Dendritic cell treated with granulocyte-macrophage colony-stimulating factor and Interleukin-4, amounts not matched to agents 40 ng/mL and 50 ng/mL, for 4 days (primary cell): ENCODE data around the gene RHBDF2.

Experiments used
- H3K27ac Mint-ChIP-seq: one replicate; pipeline ENCODE4 v1.8.0; 2022; ENCODE audit warnings: mild to moderate bottlenecking, mixed read lengths
- H3K27me3 Mint-ChIP-seq: one replicate; pipeline ENCODE4 v1.8.0; 2022; ENCODE audit warnings: mild to moderate bottlenecking, mixed read lengths
- H3K36me3 Mint-ChIP-seq: one replicate; pipeline ENCODE4 v1.8.0; 2022; ENCODE audit warnings: low read depth, mixed read lengths
- H3K4me1 Mint-ChIP-seq: one replicate; pipeline ENCODE4 v1.8.0; 2022; ENCODE audit warnings: low read depth, mixed read lengths
- H3K4me3 Mint-ChIP-seq: one replicate; pipeline ENCODE4 v1.8.0; 2022; ENCODE audit warnings: mild to moderate bottlenecking, moderate library complexity, mixed read lengths
- H3K9me3 Mint-ChIP-seq: one replicate; pipeline ENCODE4 v1.8.0; 2022; ENCODE audit warnings: mixed read lengths
- intact Hi-C: fragments of 100-400 bp; cut with micrococcal nuclease; formaldehyde crosslinking; loops from one replicate; pipeline ENCODE4 v1.15.0; 2022

RHBDF2 gene

DNA sequence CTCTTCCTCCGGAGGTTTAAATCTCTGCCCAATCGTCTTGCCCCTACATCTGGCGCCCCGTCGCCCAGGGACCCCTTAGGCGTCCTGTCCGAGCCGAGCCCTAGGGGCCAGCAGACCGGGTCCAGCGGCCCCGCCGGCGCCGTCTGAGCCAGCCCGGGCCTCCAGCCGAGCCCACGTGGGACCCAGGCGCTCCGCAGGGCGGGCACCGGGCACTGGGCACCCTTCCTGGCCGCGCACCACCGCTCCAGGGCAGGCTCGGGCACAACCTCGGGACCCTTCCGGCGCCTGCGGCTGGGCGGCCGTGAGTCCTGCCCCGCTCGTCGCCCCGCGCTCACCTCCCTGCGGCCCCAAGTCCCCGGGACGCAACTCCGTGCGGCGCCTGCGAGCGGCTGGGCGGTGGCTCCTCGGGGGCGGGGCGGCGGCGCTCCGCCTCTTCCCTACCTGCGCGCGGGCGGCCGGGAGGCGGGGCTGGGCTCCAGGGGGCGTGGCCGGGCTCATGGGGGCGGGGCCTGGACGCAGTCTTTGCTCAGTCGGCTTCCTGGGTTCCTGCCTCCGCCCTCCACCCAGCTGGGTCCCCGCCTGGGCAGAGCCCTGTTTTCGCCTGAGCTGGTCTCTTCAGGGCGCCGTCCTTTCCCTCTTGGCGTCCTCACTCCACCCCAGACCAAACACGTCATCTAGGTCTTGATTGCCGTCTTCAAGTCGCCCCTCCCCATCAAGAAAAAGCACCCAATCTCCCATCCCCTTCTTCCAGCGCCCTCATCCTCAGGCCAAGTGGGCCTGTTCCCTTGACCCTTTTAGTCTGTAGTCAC lies at the start of gene RHBDF2:
Gene RHBDF2 (minus strand): TSS at position 406 of the 809 bp plus-strand sequence. CDS start 19,899 bp downstream, outside the sequence.
- H3K4me3 Mint-ChIP-seq = peak within 1 kb of the TSS; percentile 87
- peaks cover 77% of the 10 kb centered on the region for H3K4me1 Mint-ChIP-seq
- intact Hi-C loops = loop anchor here (1.0 kb wide), 1 partner anchor 9 kb away; no protein-coding TSS in a partner anchor
- H3K27ac Mint-ChIP-seq = peak within 1 kb of the TSS; percentile 88
- H3K36me3 Mint-ChIP-seq = peaks cover 30% of the 10 kb centered on the region
- H3K9me3 Mint-ChIP-seq = no peaks in the 10 kb centered on the region
- H3K27me3 Mint-ChIP-seq = no peaks in the 10 kb centered on the region

DNA sequence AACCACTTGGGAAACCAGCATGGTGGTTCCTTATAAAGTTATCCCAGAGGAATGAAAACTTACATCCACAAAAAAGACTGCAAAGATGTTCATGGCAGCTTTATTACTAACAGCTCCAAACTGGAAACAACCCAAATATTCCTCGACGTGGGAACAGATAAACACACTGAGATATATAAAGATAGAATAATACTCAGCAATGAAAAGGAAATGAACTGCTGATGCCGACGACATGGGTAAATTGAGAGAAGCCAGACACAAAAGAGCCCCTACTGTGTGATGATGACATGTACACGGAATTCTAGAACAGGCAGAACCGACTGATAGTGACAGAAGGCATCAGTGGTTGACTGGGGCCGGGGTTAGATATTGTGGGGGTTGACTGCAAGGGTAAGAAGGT lies 48.3 kb upstream of the RHBDF2 start:
- Mint-ChIP-seq H3K27me3 (peaks cover 17% of the 10 kb centered on the region), H3K36me3 (no peaks in the 10 kb centered on the region), H3K27ac (no peak overlapping the region), H3K9me3 (no peaks in the 10 kb centered on the region), H3K4me3 (no peak overlapping the region), H3K4me1 (peaks cover 12% of the 10 kb centered on the region)
- intact Hi-C loops = no loop called here

DNA sequence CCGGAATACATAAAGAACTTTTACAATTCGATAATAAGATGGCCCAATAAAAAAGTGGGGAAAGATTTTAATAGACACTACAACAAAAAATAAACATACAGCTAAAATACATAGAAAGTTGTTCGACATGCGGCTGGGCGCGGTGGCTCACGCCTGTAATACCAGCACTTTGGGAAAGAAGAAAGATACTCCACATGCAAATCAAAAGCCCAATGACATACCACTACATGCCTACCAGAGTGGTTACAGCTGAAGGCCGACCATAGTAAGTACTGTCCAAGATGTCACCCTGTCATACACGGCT lies 47.9 kb upstream of the RHBDF2 start:
- peaks cover 21% of the 10 kb centered on the region for H3K27me3 Mint-ChIP-seq
- intact Hi-C loops = no loop called here
- no peaks in the 10 kb centered on the region for H3K9me3 Mint-ChIP-seq
- no peaks in the 10 kb centered on the region for H3K36me3 Mint-ChIP-seq
- H3K4me1 Mint-ChIP-seq = peaks cover 15% of the 10 kb centered on the region
- H3K27ac Mint-ChIP-seq = no peak overlapping the region
- H3K4me3 Mint-ChIP-seq = no peak overlapping the region

DNA sequence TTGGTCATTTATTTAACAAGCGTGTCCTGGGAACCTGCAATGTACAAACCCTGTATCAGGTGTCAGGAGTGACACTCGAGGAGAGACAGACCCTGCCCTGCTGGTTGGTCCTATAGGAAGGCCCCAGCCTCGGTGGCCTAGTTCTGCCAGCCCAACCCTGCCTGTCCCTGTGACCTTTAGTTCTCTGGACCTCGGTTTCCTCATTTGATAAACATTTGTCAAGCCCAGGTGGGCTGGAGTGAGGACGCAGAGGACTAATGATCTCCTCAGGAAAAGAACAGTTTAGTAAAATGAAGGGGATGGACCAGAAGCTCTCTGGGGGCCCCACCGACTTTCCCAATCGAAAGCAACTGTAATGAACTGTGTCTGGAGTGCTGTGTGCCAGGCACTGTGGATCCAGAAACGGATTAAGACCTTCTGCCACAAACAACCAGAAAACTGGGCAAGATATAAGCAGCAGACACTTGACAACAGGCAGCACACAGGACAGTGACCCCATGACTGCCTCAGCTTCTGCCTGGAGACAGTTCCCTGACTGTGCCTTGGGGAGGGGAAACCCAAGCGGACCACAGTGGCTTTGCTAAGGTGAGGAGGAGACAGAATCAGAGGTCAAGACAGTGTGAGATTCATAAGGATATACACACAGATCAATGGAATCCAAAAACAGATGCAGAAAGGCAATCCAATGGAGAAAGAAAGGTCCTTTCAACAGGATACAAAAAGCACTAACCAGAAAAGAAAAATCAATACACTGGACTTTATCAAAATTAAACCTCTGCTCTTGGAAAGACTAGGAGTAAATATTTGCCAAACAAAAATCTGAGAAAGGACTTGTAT lies 47.4 kb upstream of the RHBDF2 start:
- Mint-ChIP-seq H3K27ac (no peak overlapping the region), H3K4me1 (peaks cover 20% of the 10 kb centered on the region), H3K9me3 (no peaks in the 10 kb centered on the region), H3K4me3 (no peak overlapping the region), H3K36me3 (no peaks in the 10 kb centered on the region), H3K27me3 (peaks cover 26% of the 10 kb centered on the region)
- intact Hi-C loops = no loop called here

DNA sequence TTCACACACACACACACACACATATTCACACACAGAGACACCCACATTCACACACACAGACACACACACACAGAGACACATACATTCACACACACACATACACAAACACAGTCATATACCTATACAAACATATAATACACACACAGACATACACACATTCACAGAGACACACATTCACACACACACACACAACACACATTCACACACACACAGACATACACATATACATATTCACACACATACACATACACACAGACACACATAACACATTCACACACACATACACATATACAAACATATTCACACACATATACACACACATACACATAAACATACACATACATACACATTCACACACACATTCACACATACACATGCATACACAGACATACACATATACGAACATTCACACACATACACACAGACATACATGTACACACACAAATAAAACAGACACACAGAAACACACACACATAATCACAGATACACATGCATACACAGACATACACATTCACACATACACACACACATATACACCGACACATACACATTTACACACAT lies 46.5 kb upstream of the RHBDF2 start:
- H3K4me1 Mint-ChIP-seq = peaks cover 20% of the 10 kb centered on the region
- H3K4me3 Mint-ChIP-seq = no peak overlapping the region
- no peaks in the 10 kb centered on the region for H3K36me3 Mint-ChIP-seq
- no peaks in the 10 kb centered on the region for H3K9me3 Mint-ChIP-seq
- H3K27ac Mint-ChIP-seq = no peak overlapping the region
- H3K27me3 Mint-ChIP-seq = peaks cover 34% of the 10 kb centered on the region
- intact Hi-C loops = loop anchor here (1.0 kb wide), 1 partner anchor 24 kb away; no protein-coding TSS in a partner anchor

DNA sequence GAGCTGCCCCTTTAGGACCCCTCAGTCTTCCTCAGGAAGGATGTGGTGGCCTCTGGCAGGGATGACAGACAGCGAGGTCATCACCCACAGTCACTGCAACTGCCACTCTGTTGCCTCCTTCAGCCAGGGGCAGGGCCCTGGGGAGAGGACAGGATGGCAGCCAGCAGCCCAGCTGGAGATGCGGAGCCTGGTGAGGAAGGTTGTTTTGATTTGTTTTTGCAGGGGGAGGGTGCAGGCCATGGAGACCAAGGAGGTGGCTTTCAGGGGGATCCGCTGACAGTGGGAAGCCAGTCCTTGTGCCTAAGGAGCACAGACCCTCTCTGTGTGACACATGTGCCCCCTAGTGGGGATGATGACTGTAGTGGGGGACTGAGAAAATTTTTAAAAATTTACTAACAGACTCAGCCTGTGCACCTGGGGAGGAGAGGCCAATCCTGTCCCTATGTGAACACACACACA lies 46.0 kb upstream of the RHBDF2 start:
- H3K36me3 Mint-ChIP-seq = no peaks in the 10 kb centered on the region
- no peak overlapping the region for H3K4me3 Mint-ChIP-seq
- H3K4me1 Mint-ChIP-seq = peaks cover 20% of the 10 kb centered on the region
- intact Hi-C loops = loop anchor here (1.0 kb wide), 1 partner anchor 24 kb away; no protein-coding TSS in a partner anchor
- H3K27me3 Mint-ChIP-seq = peaks cover 39% of the 10 kb centered on the region
- H3K27ac Mint-ChIP-seq = no peak overlapping the region
- H3K9me3 Mint-ChIP-seq = no peaks in the 10 kb centered on the region

DNA sequence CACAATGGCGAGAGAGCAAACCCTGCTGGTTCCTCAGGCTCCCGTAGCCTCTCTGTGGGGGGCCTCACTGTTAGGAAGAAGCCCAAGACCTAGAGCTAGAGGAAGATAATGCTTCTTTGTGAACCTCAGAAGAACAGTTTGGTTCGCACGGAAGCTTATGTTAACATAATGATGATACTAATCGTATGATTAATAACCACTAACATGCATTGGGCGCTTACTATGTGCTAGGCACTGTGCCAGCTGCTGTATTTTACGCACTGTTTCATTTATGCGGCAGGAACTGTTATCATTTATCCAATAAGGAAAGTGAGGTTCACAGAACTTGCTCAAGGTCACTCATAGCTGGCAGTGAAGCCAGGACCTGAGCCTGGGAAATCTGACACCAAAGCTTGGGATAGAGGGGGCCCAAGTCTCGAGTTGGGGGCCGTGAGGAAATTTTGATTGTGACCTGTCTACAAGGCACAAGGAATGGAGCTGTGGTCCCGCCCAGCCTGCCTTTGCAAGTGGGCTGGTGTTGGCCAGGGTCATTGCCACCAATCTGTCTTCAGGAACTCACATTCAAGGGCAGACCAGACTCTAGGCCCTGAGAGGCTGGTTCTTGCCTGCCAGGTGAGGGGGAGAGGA lies 45.4 kb upstream of the RHBDF2 start:
- no peaks in the 10 kb centered on the region for H3K36me3 Mint-ChIP-seq
- H3K4me3 Mint-ChIP-seq = no peak overlapping the region
- no peak overlapping the region for H3K27ac Mint-ChIP-seq
- H3K4me1 Mint-ChIP-seq = peaks cover 20% of the 10 kb centered on the region
- H3K27me3 Mint-ChIP-seq = peaks cover 43% of the 10 kb centered on the region
- H3K9me3 Mint-ChIP-seq = no peaks in the 10 kb centered on the region
- intact Hi-C loops = loop anchor here (1.0 kb wide), 1 partner anchor 23 kb away; no protein-coding TSS in a partner anchor

DNA sequence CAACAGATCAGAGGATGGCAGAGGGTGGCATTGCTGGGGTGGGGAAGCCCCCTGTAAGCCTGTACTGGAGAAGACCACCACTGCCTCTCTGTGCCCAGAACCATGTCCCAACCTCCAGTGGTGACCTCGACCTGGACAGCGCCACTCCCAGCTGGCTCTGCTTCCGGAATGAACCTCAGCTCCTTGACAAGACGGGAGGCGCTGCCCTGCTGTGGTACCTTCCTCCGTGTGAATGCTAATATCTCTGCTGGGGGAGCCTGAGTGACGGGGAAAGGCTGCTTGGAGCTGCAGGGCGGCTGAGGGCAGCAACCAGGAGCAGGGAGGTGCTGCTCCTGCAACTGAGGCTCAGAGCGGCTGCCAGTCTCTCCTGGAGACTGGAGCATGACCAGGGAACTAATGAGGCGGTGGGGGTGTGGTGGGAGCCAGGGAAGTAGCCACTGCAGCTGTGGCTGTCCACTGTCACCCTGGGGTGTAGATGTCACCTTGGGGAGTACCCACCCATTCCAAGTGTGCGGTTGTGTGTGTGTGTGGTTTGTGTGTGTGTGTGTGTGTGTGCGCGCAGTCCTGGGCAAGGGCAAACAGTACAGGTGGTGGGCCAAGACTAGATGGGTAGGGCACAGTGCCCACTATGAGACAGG lies 44.8 kb upstream of the RHBDF2 start:
- peaks cover 43% of the 10 kb centered on the region for H3K27me3 Mint-ChIP-seq
- H3K36me3 Mint-ChIP-seq = no peaks in the 10 kb centered on the region
- peaks cover 19% of the 10 kb centered on the region for H3K4me1 Mint-ChIP-seq
- no peaks in the 10 kb centered on the region for H3K9me3 Mint-ChIP-seq
- intact Hi-C loops = no loop called here
- H3K4me3 Mint-ChIP-seq = no peak overlapping the region
- no peak overlapping the region for H3K27ac Mint-ChIP-seq

DNA sequence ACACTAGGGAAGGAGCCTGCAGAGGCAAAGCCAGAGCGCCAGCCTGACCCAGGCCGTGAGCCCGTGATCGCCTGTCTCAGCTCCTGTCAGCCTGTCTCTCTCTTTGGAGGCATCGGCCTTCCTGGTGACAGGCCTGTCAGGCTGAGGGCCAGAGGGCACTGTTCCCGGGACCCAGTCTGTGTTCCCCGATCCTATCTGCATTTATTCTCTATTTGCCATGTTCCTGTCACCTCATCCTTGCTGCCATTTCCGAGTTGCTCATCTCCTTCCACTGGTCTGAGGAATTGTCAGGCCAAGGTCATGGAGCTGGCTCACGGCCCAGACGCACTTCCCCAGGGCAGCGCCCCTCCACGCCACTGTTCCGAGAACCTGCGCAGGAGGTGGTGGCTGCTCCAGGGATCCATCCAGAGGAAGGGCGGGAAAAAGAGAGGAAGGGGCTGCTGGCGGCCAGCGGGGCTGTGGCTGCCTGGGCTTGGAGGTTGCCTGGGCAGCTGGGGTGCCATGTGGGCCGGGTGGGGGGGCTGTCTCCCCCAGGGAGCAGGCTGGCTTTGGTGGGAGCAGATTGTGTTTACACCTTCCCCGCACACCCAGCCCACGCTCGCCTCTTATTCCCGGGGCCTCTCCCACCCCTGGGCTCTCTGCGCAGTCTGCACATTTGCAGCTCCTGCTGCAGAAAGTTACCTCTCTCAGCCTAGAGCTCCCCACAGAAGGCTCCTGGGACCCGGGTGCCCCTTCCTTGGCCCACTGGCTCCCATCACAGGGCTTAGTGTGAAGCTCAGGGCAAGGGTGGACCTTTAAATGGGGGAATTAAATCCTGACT lies 43.5 kb upstream of the RHBDF2 start:
- H3K27me3 Mint-ChIP-seq = peaks cover 54% of the 10 kb centered on the region
- H3K36me3 Mint-ChIP-seq = no peaks in the 10 kb centered on the region
- no peak overlapping the region for H3K27ac Mint-ChIP-seq
- no peaks in the 10 kb centered on the region for H3K9me3 Mint-ChIP-seq
- intact Hi-C loops = no loop called here
- peaks cover 20% of the 10 kb centered on the region for H3K4me1 Mint-ChIP-seq
- H3K4me3 Mint-ChIP-seq = no peak overlapping the region

DNA sequence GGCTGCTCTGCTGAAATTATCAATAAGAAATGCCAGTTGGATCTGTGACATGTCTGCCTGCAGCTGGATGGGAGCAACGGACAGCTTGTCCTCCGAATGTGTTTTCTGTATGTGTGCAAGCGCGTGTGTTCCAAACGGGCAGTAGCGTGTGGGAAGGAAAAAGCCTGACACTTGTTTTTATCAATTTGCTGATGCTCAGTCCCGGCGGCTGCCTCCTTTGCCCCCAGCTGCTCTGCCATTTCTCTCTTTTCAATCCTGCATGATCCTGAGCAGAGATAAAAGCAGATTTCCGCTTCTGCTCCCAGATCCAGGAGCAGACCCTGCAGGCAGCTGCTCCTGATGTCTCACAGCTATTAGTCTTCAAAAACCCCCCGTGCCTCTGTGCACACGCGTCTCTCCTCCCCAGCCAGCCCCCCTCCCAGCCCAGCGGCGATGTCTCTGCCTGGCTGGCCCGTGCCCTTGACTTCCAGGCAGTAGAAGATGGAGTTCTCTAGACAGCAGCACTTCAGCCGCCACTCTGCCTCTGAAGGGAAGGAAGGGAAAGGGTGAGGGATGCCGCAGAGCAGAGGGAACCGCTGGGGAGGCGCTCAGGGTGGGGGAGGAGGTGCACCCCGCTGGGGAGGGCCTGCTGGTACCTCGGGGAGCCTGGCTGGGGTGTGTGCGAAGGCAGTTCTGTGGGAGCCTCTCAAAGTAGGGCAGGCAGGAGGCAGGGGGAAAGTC lies 42.8 kb upstream of the RHBDF2 start:
- intact Hi-C loops = no loop called here
- Mint-ChIP-seq H3K4me3 (no peak overlapping the region), H3K9me3 (no peaks in the 10 kb centered on the region), H3K4me1 (peaks cover 20% of the 10 kb centered on the region), H3K36me3 (no peaks in the 10 kb centered on the region), H3K27me3 (peaks cover 61% of the 10 kb centered on the region), H3K27ac (no peak overlapping the region)

DNA sequence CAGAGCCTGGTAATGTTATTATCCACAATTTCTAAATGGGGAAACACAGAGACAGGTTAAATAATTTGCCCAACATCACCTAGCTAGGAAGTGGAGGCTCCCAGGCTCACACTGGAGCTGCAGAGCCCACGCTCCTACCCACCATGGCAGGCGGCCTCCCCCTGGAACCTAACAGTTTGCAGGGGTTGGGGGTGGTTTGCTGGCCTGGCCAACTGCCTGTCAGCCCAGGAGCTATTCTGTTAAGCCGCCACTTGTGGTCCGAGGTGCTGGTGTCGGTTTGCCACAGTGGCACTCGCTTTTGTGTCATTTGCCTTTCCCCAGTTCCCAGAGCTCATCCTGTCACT lies 42.2 kb upstream of the RHBDF2 start:
- H3K27ac Mint-ChIP-seq = no peak overlapping the region
- intact Hi-C loops = no loop called here
- no peaks in the 10 kb centered on the region for H3K9me3 Mint-ChIP-seq
- H3K4me1 Mint-ChIP-seq = peaks cover 20% of the 10 kb centered on the region
- no peaks in the 10 kb centered on the region for H3K36me3 Mint-ChIP-seq
- no peak overlapping the region for H3K4me3 Mint-ChIP-seq
- peaks cover 67% of the 10 kb centered on the region for H3K27me3 Mint-ChIP-seq

DNA sequence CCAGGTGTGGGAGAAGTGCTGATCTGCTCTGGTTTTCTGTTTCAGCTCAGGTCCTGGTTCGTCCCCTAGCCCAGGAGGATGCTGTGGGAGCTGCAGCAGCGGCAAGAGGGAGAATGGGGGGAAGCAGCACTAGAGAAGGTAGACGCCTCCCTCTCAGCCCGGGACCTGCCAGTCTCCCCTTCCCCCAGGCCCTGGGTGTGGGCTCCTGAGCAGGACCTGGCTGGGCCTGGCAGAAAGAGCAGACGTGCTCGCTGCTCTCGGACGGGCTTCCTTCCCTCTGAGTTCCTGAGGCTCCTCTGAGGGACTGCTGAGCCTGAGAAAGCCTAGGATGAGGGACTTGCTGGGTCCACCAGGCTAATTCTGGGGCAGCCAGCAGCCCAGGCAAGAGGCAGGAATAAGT lies 41.8 kb upstream of the RHBDF2 start:
- Mint-ChIP-seq H3K27ac (no peak overlapping the region), H3K9me3 (no peaks in the 10 kb centered on the region), H3K4me1 (peaks cover 20% of the 10 kb centered on the region), H3K4me3 (no peak overlapping the region), H3K27me3 (peaks cover 69% of the 10 kb centered on the region), H3K36me3 (no peaks in the 10 kb centered on the region)
- intact Hi-C loops = no loop called here
